Activated naive CD4-positive, alpha-beta T cell treated with anti-CD3 and anti-CD28 coated beads for 36 hours (primary cell): ENCODE data around the gene TRAPPC5. TPM values are rescaled to one million over a fixed set of nuclear protein-coding genes. Genes with fewer than 3 reads are reported as not detected.
A peak's percentile ranks its signal among the peaks of the same experiment; 100 is the strongest.

Experiments used
- CTCF ChIA-PET: fragments of 350-600 bp; sonication (Branson Sonifier 250); formaldehyde crosslinking; loops from one replicate; lab custom pipeline; 2021; ENCODE audit warnings: antibody characterized with exemption; lab: Charles Lee
- DNase-seq: peaks from one replicate; pipeline ENCODE4 v3.0.0-alpha.2; 2020
- H3K27ac Mint-ChIP-seq: one replicate; pipeline ENCODE4 v1.8.0; 2021; ENCODE audit warnings: mild to moderate bottlenecking, mixed read lengths
- H3K27me3 Mint-ChIP-seq: one replicate; pipeline ENCODE4 v1.8.0; 2021; ENCODE audit warnings: low read depth, mixed read lengths
- H3K36me3 Mint-ChIP-seq: one replicate; pipeline ENCODE4 v1.8.0; 2021; ENCODE audit warnings: low read depth, mixed read lengths
- H3K4me1 Mint-ChIP-seq: one replicate; pipeline ENCODE4 v1.8.0; 2021; ENCODE audit warnings: low read depth, mixed read lengths
- H3K4me3 Mint-ChIP-seq: one replicate; pipeline ENCODE4 v1.8.0; 2021; ENCODE audit warnings: mild to moderate bottlenecking, moderate library complexity, mixed read lengths
- H3K9me3 Mint-ChIP-seq: one replicate; pipeline ENCODE4 v1.8.0; 2021; ENCODE audit warnings: mixed read lengths
- intact Hi-C: fragments of 100-400 bp; cut with micrococcal nuclease; formaldehyde crosslinking; loops from one replicate; pipeline ENCODE4 v1.15.1; 2023
- total RNA-seq, 2 experiments: library from RNA; stranded (reverse); gene quantifications; one replicate each; pipeline ENCODE4 v1.2.3, GENCODE V29; 2021

The TRAPPC5 gene
- total RNA-seq, result 10 to 100 TPM; 74.7 to 82.4 TPM

GRCh38 chr19:7680606-7681339 lies at the start of gene TRAPPC5:
TRAPPC5 (plus strand) TSS chr19:7680833; CDS start chr19:7682254, 1,421 bp downstream.
- peak; percentile 86 for DNase-seq
- CTCF ChIA-PET, result interaction anchor here (0.6 to 4.0 kb wide), 47 partner anchors 10 to 612 kb away, joined by 3 to 52 read pairs (median 4); partner anchors contain the start of genes ARHGEF18, CD209, PET100 and RETN
- Mint-ChIP-seq H3K4me3 (peak within 1 kb of the TSS; percentile 92), H3K27me3 (peaks cover 15% of the 10 kb centered on the region), H3K36me3 (peaks cover 10% of the 10 kb centered on the region), H3K4me1 (peaks cover 48% of the 10 kb centered on the region), H3K9me3 (no peaks in the 10 kb centered on the region), H3K27ac (peak within 1 kb of the TSS; percentile 88)
- intact Hi-C loops, result loop anchor here (1.0 to 2.0 kb wide), 8 partner anchors 22 to 578 kb away; partner anchors contain the start of genes PET100, SNAPC2 and XAB2

- Mint-ChIP-seq H3K4me1 (peaks cover 48% of the 10 kb centered on the region), H3K9me3 (no peaks in the 10 kb centered on the region), H3K27me3 (no peaks in the 10 kb centered on the region), H3K27ac (no peak overlapping the region), H3K4me3 (no peak overlapping the region), H3K36me3 (peaks cover 12% of the 10 kb centered on the region)
- no peak for DNase-seq
- intact Hi-C loops, result no loop called here
- CTCF ChIA-PET, result no interaction called here
Measured at GRCh38 chr19:7631577-7631976, 49.1 kb upstream of the TRAPPC5 start.

- H3K27ac Mint-ChIP-seq, result no peak overlapping the region
- no peak overlapping the region for H3K4me3 Mint-ChIP-seq
- DNase-seq, result no peak
- H3K4me1 Mint-ChIP-seq, result peaks cover 44% of the 10 kb centered on the region
- H3K9me3 Mint-ChIP-seq, result no peaks in the 10 kb centered on the region
- intact Hi-C loops, result no loop called here
- peaks cover 8% of the 10 kb centered on the region for H3K36me3 Mint-ChIP-seq
- H3K27me3 Mint-ChIP-seq, result no peaks in the 10 kb centered on the region
- CTCF ChIA-PET, result interaction anchor here (0.9 kb wide), 1 partner anchor 28 kb away, joined by 3 read pairs; no protein-coding TSS in a partner anchor
Measured at GRCh38 chr19:7632340-7633203, 48.1 kb upstream of the TRAPPC5 start.

GRCh38 chr19:7633698-7634097 lies 46.9 kb upstream of the TRAPPC5 start, which contains the start of gene PCP2:
PCP2 (minus strand) TSS chr19:7633719; CDS start chr19:7633457, 262 bp downstream.
- Mint-ChIP-seq H3K4me3 (no peak within 1 kb of the TSS), H3K9me3 (no peaks in the 10 kb centered on the region), H3K27ac (no peak within 1 kb of the TSS), H3K4me1 (peaks cover 40% of the 10 kb centered on the region), H3K36me3 (peaks cover 7% of the 10 kb centered on the region), H3K27me3 (no peaks in the 10 kb centered on the region)
- CTCF ChIA-PET, result interaction anchor here (0.9 kb wide), 1 partner anchor 29 kb away, joined by 3 read pairs; no protein-coding TSS in a partner anchor
- intact Hi-C loops, result no loop called here
- DNase-seq, result no peak

GRCh38 chr19:7635670-7636069 lies 45.0 kb upstream of the TRAPPC5 start:
- Mint-ChIP-seq H3K27me3 (no peaks in the 10 kb centered on the region), H3K36me3 (peaks cover 12% of the 10 kb centered on the region), H3K9me3 (peaks cover 6% of the 10 kb centered on the region), H3K4me1 (peaks cover 36% of the 10 kb centered on the region), H3K27ac (no peak overlapping the region), H3K4me3 (no peak overlapping the region)
- DNase-seq, result no peak
- CTCF ChIA-PET, result interaction anchor here (0.7 to 1.5 kb wide), 5 partner anchors 17 to 467 kb away, joined by 3 to 5 read pairs (median 4); partner anchors contain the start of gene TRAPPC5
- intact Hi-C loops, result no loop called here

- intact Hi-C loops, result no loop called here
- Mint-ChIP-seq H3K27ac (no peak overlapping the region), H3K4me3 (peak overlapping the region; percentile 80), H3K4me1 (peaks cover 32% of the 10 kb centered on the region), H3K36me3 (peaks cover 12% of the 10 kb centered on the region), H3K9me3 (peaks cover 6% of the 10 kb centered on the region), H3K27me3 (no peaks in the 10 kb centered on the region)
- no peak for DNase-seq
- CTCF ChIA-PET, result interaction anchor here (1.1 to 1.5 kb wide), 3 partner anchors 16 to 164 kb away, joined by 3 to 5 read pairs (median 4); partner anchors contain the start of gene TRAPPC5
Measured at GRCh38 chr19:7636317-7636690, 44.3 kb upstream of the TRAPPC5 start.

GRCh38 chr19:7636691-7637373 lies 43.8 kb upstream of the TRAPPC5 start, which contains the start of gene STXBP2:
STXBP2 (plus strand) TSS chr19:7637110; CDS start chr19:7637150, 40 bp downstream.
- H3K4me3 Mint-ChIP-seq, result peak within 1 kb of the TSS; percentile 80
- intact Hi-C loops, result loop anchor here (1.0 kb wide), 1 partner anchor 8 kb away; the partner anchor contains the start of genes PET100 and XAB2
- H3K27me3 Mint-ChIP-seq, result no peaks in the 10 kb centered on the region
- CTCF ChIA-PET, result interaction anchor here (1.3 to 1.7 kb wide), 3 partner anchors 12 to 163 kb away, joined by 3 to 6 read pairs (median 6); no protein-coding TSS in a partner anchor
- peaks cover 6% of the 10 kb centered on the region for H3K9me3 Mint-ChIP-seq
- peak within 1 kb of the TSS; percentile 75 for H3K27ac Mint-ChIP-seq
- H3K4me1 Mint-ChIP-seq, result peaks cover 32% of the 10 kb centered on the region
- H3K36me3 Mint-ChIP-seq, result peaks cover 12% of the 10 kb centered on the region
- DNase-seq, result peak; percentile 94

GRCh38 chr19:7637374-7638256 lies 43.0 kb upstream of the TRAPPC5 start:
- DNase-seq, result no peak
- CTCF ChIA-PET, result interaction anchor here (0.7 to 1.7 kb wide), 6 partner anchors 11 to 162 kb away, joined by 3 to 6 read pairs (median 4); partner anchors contain the start of gene TRAPPC5
- H3K4me1 Mint-ChIP-seq, result peaks cover 32% of the 10 kb centered on the region
- peaks cover 6% of the 10 kb centered on the region for H3K9me3 Mint-ChIP-seq
- intact Hi-C loops, result loop anchor here (1.0 kb wide), 1 partner anchor 8 kb away; the partner anchor contains the start of genes PET100 and XAB2
- H3K4me3 Mint-ChIP-seq, result peak overlapping the region; percentile 80
- peak overlapping the region; percentile 65 for H3K27ac Mint-ChIP-seq
- H3K36me3 Mint-ChIP-seq, result peaks cover 12% of the 10 kb centered on the region
- no peaks in the 10 kb centered on the region for H3K27me3 Mint-ChIP-seq

- Mint-ChIP-seq H3K4me3 (peak overlapping the region; percentile 2), H3K27ac (no peak overlapping the region), H3K36me3 (peaks cover 10% of the 10 kb centered on the region), H3K4me1 (peaks cover 32% of the 10 kb centered on the region), H3K27me3 (no peaks in the 10 kb centered on the region), H3K9me3 (peaks cover 6% of the 10 kb centered on the region)
- DNase-seq, result no peak
- CTCF ChIA-PET, result interaction anchor here (1.1 kb wide), 1 partner anchor 13 kb away, joined by 3 read pairs; no protein-coding TSS in a partner anchor
- intact Hi-C loops, result no loop called here
Measured at GRCh38 chr19:7638802-7639465, 41.7 kb upstream of the TRAPPC5 start.

- CTCF ChIA-PET, result no interaction called here
- Mint-ChIP-seq H3K27me3 (no peaks in the 10 kb centered on the region), H3K27ac (no peak overlapping the region), H3K36me3 (peaks cover 10% of the 10 kb centered on the region), H3K4me1 (peaks cover 30% of the 10 kb centered on the region), H3K4me3 (no peak overlapping the region), H3K9me3 (peaks cover 6% of the 10 kb centered on the region)
- intact Hi-C loops, result no loop called here
- DNase-seq, result no peak
Measured at GRCh38 chr19:7639863-7640348, 40.7 kb upstream of the TRAPPC5 start.
